HG03108 (cell line): ENCODE data around the gene AVPR2.

Experiments used
- ATAC-seq: cut with Tn5 transposase; IDR thresholded peaks from one replicate; pipeline ENCODE4 v1.9.1; 2021; ENCODE audit warnings: moderate library complexity; ENCODE audit not compliant: unreplicated experiment

Gene AVPR2

DNA sequence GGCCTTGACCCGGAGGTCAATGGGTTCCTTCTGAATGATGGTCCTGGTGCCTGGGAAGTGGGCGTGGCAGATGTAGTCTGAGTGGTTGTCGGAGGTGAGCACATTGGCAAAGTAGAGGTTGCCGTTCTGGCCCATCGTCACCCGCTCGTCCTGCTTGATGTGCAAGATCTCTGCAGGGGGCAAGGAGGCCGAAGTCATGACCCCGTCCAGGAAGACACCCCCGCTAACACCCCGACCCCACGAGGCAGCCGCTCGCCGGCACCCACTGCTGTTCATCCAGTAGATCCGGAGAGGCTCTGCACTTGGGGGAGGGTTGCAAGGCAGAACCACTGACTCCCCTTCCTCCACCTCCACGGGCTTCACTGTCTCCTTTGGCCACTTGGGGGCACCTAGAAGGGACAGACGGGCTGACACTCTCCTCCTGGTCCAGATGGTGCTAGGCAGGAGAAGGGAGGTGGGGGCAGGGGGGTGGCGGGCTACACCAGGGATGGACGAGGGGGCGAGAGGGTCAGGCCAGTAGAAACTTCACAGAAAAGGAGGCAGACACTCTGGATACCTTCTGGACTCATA lies 33.6 kb upstream of the AVPR2 start:
- no peak for ATAC-seq

DNA sequence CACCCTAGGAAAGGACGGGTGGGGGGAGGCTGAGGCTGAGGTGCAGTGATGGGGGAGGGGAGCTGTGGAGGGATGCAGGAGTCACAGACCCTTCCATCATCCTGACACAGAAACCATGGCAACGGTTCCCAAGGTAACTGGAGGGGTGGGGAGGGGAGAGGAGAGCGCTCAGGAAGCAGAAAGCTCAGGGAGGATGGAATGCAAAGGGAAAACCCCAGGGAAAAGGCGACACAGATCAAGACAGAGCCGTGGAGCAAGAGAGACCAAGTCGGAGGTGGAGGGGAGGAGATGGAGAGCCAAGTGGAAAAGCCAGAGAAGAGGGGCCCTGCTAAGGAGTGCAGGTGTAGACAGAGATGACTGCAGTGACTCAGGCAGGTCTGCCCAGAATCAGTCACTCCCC lies 33.0 kb upstream of the AVPR2 start:
- ATAC-seq = no peak

DNA sequence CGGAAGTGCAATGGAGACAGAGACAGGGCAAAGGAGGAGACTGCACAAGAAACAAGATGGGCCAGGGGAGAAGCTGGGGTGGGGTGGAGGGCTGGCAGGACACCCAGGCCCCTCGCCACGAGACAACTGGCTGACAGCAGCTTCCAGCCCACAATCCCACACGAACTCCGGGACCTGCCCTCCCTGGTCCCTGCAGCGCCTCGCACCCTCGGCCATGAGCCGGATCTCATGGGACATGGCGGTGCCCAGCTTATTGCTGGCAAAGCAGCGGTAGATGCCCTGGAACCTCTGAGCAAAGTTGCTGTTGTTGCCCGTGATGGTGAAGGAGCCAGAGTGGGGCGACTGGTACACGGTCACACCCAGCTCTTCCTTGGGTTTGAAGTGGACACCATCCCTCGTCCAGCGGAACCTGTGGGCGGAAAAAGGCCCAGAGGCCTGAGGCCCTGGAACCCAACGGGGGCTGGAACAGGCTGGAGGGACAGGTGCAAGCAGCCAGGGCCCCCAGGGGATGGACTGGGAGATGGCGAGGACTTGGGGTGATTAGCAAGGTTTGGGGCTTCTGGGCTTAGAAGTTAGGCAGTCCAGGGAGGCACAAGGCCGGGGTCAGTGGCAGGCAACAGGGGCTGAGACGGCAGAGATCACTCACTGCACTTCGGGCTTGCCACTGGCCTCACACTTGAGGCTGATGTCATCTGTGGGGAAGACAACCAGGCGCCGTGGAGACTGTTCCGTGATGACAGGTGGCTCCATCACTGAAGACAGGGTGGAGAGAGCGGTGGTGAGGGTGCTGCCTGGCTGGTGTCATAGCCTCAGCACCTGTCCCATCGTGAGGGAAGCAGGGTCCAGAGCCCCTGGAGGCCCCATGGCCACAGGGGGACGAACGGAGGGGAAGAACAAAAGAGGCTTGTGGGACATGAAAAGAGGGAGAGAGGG lies 32.3 kb upstream of the AVPR2 start:
- no peak for ATAC-seq

DNA sequence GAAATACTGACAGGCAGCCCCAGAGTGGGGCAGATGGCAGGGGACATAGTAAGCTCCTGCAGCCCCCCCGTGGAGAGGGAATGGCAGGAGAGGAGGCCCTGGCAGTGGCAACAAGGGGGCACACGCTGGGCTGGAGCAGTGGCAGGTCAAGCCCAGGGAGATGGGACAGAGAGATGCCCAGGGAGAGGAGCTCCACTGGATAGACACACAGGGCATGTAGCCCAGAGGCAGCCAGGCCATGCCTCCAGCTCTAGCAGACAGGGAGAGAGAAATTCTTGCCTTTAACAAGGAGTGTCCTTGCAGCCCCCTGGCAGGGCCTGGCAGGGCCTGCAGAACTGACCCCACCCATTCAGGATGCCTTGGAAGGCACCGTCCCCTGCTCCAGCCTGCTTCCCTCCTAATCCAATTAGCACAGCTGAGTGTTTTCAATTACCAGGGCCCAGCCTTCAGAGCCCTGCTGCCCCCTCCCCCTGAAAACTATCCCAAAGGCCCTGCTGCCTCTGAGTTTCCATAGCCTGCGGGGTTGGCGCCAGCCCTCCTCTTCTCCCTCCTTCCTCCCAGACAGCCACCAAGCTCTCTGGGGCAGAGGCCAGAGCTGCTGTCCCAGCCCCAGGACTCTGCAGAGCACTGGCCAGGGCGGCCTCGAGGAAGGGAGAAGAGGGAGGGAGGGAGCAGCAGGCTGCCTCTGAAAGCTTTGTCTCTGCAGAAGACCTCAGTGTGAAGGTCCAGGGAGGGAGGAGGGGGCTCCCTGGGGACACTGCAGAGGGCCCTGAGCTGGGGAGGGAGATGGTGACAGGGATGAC lies 31.0 kb upstream of the AVPR2 start:
- ATAC-seq = no peak

DNA sequence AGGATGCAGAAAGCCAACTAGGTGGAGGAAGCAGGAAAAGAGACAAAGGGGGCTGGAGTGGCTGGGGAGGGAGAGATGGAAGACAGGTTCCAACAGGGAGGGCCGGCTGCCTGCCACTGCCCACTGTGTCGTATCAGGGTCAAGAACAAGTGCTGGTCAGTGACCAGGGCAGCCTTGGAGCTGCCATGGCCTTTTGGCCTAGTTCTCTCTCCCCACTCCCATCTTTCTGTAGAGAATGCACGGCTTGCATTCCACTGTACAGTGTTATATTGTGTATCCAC lies 30.4 kb upstream of the AVPR2 start:
- no peak for ATAC-seq

DNA sequence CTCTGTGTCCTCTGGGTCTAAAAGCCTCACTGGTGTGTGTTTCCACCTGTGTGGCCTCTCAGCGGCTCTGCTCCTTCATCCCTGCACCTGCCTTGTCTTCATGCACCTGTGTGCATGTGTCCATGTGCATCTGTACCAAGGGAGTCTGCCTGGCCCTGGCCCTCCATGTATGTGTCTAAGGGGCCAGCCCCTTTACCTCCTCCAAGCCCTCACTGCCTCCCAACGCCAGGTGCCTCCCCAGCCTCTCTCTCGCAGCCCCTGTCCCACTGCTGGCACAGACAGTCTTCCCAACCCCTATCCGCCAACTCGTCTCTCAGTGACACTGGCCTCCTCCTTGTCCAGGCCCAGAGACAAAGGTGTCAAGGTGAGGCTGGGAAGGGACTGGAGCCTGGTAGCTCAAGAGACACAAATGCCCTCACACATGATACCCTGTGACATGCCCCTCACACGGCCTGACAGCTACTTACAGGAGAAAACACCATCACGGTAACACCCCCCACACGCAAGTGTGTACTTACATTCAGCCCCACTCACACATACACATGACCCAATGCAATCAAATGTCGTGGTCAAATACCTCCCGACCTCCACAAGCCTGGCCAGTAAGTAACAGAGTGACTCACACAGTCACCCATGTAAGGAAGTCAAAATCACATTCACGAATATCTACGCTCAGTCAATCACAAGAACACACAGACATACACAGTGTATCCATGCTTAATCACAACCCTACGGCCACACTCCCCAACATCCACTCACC lies 29.9 kb upstream of the AVPR2 start:
- no peak for ATAC-seq

DNA sequence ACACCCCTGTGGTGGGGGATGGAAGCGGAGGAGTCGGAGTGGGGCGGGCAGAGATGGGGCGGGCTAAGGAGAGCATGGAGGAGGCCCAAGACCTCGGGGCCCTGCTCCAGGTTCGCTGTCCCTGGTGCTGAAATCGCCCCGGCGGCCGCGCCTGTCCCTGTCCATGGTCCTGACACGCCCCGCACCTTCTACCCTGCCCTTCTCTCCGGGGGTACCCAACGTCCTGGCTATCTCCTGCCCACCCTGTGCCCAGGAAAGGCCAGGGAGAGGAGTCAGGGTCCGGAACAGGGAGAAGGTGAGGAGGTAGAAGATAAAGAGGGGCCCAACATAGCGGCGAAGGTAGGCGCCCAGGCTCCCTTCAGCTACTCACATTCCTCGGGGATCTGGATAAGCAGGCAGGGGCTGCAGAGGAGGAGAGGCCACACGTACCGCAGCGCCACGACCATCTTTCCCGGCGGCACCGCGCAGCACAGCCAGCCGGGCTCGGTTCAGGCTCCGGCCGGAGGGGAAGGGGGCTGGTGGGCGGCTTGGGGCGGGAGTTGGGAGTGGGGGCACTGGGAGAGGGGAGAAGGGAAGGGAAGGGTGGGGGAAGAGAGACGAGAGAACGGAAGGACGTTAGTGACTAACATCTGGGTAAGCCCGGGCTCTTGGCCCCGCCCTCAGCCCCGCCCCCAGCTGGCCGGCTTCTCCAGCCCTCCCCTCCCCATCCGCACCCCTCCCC lies 28.9 kb upstream of the AVPR2 start:
- ATAC-seq = no peak

DNA sequence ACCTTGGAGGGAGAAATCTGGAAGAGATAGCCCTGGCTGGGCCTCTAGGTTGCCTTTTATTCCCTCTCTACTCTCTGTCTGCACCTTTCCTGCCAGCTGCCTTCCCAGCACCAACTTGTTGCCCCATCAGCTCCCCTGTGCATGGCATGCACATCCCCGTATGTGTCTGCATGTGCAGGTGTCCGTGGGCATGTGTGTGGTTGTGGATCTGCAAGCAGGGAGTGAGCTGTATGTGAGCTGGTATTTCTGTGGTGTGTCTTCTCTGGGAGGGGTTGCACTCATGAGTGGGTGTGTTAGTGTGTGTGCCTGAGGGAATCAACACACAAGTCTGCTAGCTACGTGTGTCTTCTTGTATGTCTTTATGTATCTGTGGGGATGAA lies 28.4 kb upstream of the AVPR2 start:
- ATAC-seq = no peak

DNA sequence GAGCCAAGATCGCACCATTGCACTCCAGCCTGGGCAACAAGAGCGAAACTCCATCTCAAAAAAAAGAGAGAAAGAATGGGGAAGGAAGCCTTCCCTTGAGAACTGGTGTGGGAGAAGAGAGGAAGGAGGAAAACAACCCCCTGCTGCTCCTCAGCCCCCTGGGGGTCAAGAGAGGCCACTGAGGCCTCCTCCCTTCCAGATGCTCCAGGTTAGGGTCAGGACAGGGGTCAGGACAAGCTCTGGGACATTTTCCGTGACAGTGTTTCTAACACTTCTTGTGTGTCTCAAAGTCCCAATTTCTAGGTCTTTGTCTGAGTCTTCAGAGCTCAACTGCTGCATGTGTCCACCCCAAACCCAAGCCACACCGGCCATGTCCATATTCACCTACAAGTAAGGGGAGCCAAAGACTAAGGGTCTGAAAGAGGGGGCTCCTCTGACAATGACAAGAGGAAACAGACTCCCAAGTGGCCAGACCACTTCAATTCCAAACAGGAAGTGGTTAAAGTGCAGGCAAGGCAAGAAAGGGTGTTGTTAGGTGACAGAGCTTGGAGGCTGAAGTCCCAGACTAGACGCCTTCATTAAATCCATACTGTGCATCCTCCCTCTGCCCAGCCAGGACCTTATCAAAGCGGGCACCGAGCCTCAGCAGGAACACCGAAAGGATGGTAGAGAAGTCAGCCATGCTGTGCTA lies 26.8 kb upstream of the AVPR2 start:
- ATAC-seq = no peak

DNA sequence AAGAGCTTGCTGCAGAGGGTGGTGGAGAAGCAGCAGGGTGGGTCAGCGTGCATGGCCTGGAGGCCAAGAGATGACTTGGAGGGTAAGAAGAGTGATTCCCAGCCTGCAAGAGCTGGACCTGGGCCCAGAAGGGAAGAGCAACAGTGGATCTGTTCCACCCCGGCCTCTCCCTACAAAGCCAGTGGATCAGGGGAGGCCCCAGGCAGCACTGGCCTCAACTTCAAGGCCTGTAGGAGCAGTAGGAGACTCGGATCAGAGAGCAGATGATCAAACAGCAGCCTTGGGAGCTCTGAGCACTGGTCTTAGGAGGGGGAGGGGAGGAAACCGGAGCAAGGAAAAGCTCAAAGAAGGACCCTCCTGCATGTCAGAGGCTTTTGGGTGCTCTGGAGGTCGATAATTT lies 26.1 kb upstream of the AVPR2 start:
- no peak for ATAC-seq

DNA sequence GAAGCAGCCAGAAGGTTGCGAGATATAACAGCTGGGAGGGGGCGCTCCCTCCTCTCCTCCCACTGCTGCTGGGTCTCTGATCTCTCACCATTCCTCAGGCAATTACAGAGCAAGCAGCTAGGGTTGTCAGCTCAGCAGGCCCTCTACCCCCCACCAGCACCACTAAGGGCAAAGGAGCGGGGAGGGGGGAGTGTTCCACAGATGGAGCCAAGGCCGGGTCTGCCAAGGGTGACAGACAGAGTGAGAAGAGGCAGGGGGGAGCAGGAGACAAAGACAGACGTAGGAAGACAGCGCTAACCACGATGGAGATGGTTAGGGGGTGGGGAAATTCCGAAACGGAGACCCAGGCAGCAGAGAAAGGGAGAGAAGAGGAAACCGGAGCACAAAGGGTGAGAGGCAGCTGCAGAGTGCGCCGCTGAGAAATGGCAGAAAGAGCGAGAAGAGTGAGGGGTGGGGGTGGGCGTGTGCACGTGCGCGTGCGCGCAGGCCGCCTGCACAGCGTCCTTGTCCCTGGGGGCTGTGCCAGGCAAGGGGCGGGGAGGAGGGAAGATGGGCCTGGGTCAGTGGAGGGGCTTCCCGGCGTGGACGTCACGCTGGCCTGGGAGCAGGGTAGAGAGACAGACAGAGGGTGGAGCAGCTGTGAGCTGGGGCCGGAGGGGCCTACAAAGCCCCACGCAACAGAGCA lies 25.4 kb upstream of the AVPR2 start:
- ATAC-seq = no peak

DNA sequence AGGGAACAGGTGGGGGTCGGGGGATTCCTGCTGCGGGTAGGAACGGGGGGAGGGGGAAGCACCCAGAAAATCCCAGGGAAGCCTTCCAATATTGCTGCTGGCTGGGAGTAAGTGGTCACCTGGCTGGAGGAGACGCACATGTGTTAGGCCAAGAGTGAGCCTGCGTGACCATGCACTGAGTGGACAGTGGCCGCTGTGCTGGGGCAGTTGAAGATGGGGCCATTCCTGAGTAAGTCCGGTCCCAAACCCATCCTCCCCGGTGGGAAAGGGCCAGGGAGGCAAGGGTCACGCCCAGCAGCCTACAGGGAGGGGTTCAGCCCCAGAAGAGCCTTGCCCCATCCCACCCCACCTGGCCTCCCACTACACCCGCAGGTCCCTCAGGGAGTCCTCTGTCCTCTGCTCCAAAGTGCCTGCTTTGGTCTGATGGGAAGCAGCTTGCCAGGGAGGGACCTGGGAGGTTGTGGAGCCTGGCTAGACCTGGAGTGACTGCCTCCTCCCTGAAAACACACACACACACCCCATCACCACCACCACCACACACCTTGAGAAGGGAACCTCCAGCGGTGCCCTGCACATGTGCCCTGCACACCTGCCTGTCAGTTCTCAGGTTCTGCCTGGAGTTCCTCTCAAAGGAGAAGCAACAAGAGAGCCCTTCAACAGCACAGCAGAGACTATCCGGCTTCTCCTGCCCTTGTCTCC lies 24.6 kb upstream of the AVPR2 start:
- no peak for ATAC-seq

DNA sequence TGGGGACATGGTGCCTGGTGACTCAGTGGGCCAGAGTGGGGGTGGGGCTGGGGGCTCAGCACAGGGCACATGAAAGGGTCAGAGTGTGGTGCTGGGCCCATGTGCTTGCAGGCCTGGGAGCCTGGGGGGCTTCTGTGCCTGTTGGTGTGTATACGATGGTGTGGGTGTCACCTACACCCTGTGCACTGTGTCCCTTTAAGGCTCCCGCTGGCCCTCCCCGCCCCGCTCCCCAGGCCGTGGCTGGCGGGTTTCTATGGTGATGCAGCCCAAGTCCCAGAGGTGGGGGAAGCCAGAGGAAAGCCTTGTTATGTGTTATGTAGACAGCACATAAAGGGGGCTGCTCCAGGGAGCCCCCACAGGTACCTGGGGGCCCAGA lies 24.0 kb upstream of the AVPR2 start:
- no peak for ATAC-seq

DNA sequence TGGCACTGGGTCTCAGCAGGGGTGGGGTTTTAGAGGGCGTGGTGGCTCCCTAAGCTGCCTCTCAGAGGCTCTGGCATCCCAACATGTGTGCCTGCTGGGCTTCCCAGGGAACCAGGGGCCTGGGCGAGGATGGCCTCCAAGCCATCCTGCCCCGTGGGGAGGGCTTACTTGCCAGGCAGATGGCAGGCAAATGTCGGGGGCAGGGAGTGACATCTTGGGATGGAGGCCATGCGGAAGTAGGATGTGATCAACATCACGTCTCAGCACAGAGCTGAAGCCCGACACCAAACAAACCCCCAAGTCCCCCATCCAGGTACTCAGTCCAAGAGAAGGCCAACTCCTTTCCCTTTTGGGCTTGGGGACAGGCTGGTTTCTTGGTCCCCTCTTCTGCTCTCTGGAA lies 23.2 kb upstream of the AVPR2 start:
- no peak for ATAC-seq

DNA sequence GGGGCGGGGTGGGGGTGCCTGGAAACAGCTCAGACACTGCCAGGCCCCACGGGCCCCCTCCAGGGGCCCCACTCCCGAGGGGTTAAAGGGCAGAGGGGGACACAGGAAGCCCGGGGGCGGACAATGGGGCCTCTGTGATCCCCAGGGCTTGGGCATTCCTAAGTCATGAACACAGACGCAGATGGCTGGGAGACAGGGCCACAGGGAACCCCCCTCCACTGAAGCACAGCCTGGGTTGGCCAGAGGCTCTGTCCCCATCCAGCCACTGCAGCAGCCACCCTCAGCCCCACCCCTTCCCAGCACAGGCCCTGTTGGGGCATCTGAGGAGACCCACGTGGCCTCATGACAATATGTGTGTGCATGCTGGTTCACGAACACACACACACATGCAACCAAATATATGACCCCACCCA lies 22.4 kb upstream of the AVPR2 start:
- no peak for ATAC-seq

DNA sequence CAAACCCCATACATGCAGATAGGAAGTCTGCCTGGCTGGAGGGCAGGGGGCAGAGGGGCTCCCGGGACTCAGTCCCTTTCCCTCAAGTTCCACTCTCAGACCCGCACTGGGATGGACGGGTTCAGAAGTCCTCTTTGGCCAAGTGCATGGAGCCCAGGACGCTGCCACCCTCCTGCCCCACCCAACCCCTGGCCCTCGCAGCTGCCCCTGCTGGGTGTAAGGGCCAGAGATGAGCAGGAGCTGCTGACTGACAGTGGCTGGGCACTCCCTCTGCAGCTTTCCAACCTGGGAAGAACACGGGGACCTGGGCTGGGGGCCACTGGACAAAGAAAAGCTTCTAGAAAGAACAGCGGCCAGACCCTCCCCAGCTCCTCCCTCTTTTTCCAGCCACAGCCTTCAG lies 21.9 kb upstream of the AVPR2 start:
- ATAC-seq = no peak

DNA sequence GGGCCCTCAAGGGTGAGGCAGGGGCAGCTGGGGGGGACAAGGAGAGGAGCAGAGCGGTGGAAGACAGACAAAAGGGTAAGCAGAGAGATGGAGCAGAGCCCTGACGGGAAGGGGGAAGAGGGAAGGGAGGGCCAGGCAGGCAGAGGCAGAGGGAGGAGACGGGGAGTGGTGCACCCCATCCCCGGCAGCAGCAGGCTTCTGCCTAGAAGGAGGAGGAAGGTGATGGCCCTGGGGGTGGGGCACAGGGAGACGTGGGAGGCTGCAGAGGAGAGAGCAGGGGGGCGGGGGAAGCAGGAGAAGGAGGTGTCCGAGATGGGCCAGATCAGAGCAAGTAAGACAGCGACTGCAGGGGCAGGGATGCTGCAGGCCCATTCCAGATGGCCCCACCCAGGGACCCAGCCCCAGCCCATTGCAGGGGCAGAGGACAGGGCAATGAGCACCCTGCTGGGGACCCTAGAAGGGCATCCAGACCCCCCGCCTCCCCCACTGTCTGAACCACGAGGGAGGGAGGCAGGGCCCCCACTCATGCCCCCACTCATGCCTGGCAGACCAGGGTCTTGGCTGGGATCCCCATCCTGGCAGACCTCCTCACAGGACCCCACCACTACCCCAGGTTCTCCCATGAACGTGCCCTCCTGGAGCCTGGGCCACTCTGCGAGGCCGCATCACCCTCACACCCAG lies 21.2 kb upstream of the AVPR2 start:
- ATAC-seq = no peak

DNA sequence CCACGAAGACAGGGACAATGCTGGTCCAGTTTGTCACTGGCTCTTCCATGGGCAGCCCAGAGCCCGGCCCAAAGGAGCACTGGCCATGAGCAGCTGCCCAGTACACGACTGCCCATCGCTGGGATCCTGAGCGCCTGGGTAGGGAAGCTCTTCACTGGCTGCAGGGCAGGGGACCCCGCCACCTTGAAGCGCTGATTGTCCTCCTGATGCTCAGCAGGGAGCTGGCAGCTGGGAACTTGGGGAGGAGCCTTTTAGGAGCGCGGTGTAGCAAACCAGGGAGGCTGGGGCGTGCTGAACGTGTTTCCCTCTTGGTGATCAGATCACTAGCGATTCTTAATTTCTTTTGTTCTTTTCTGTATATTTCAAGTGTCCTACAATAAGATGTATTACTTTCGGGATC lies 20.3 kb upstream of the AVPR2 start:
- ATAC-seq = no peak
